Loucy (cell line): Measurements from ENCODE around the gene COMTD1.

Source experiments
- H2AFZ ChIP-seq: fragments of 200-600 bp; sonication (generic); 2 replicates; pipeline ENCODE4 v1.6.0; 2016; ENCODE audit warnings: antibody characterized with exemption, mild to moderate bottlenecking, low read length, moderate library complexity
- H3F3A ChIP-seq: fragments of 200-600 bp; 2 replicates; pipeline ENCODE4 v1.6.0; 2016; ENCODE audit warnings: antibody characterized with exemption, low read depth, mild to moderate bottlenecking
- H3K27me3 ChIP-seq: fragments of 200-600 bp; sonication (generic); 2 replicates; pipeline ENCODE4 v1.6.1; 2014; ENCODE audit warnings: low read length, mild to moderate bottlenecking; ENCODE audit not compliant: insufficient read depth, poor library complexity, severe bottlenecking
- H3K36me3 ChIP-seq: fragments of 200-600 bp; sonication (generic); 2 replicates; pipeline ENCODE4 v1.6.1; 2016; ENCODE audit warnings: low read length; ENCODE audit not compliant: insufficient read depth
- H3K4me1 ChIP-seq: fragments of 200-600 bp; sonication (generic); 2 replicates; pipeline ENCODE4 v1.5.1; 2014; ENCODE audit warnings: low read length, mild to moderate bottlenecking; ENCODE audit not compliant: insufficient read depth, poor library complexity, severe bottlenecking
- H3K4me2 ChIP-seq: fragments of 200-600 bp; sonication (generic); 2 replicates; pipeline ENCODE4 v1.6.0; 2014; ENCODE audit warnings: antibody characterized with exemption, low read length, low read depth, mild to moderate bottlenecking; ENCODE audit not compliant: poor library complexity, severe bottlenecking
- H3K4me3 ChIP-seq: fragments of 200-600 bp; sonication (generic); 2 replicates; pipeline ENCODE4 v1.5.1; 2014; ENCODE audit warnings: low read length, mild to moderate bottlenecking, mixed read lengths; ENCODE audit not compliant: poor library complexity, severe bottlenecking
- H3K79me2 ChIP-seq: fragments of 200-600 bp; sonication (generic); 2 replicates; pipeline ENCODE4 v1.6.1; 2014; ENCODE audit warnings: low read length; ENCODE audit not compliant: insufficient read depth
- H3K9ac ChIP-seq: fragments of 200-600 bp; sonication (generic); 2 replicates; pipeline ENCODE4 v1.6.0; 2014; ENCODE audit warnings: mild to moderate bottlenecking, low read depth, low read length, moderate library complexity; ENCODE audit not compliant: poor library complexity, severe bottlenecking
- H3K9me2 ChIP-seq: fragments of 200-600 bp; sonication (generic); replicated peaks from 2 replicates; pipeline ENCODE4 v1.6.1; 2016; ENCODE audit warnings: low read depth, low read length, mixed read lengths
- H3K9me3 ChIP-seq: fragments of 200-600 bp; sonication (generic); 2 replicates; pipeline ENCODE4 v1.6.1; 2014; ENCODE audit warnings: mild to moderate bottlenecking, antibody characterized with exemption, low read length, low read depth; ENCODE audit not compliant: insufficient read depth
- H4K20me1 ChIP-seq: fragments of 200-600 bp; sonication (generic); 2 replicates; pipeline ENCODE4 v1.6.0; 2014; ENCODE audit warnings: antibody characterized with exemption, low read length, mild to moderate bottlenecking; ENCODE audit not compliant: insufficient read depth, poor library complexity, severe bottlenecking
- CTCF ChIP-seq: fragments of 200-600 bp; sonication (generic); conservative IDR thresholded peaks from 2 replicates; pipeline ENCODE4 v1.5.1; 2014; ENCODE audit warnings: mild to moderate bottlenecking, antibody characterized with exemption, low read length
- EZH2phosphoT487 ChIP-seq: fragments of 200-600 bp; IDR thresholded peaks from 2 replicates; pipeline ENCODE4 v1.6.1; 2018; ENCODE audit warnings: antibody characterized with exemption, mild to moderate bottlenecking, moderate library complexity, borderline replicate concordance

Gene COMTD1

DNA sequence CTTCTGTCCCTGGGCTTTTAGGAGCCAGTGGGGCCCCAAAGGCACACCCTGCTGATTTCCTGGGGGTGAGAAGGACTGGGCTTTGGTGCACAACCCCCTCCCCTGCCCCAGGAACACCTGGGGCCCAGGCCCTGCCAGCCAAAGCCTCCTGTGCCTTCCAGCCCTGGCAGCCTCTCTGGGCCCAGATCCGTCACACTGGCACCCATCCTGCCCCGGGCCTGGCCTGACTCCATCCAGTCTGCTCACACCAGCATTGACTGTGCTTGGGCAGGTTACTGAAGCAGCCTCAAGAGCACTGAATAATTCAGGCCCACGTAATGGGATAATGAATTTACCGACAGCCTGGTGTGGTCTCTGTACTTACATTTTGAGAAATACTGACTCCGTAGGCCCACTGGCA lies 12.0 kb upstream of the COMTD1 start:
- Histone ChIP-seq H3K4me3 (no peak overlapping the region), H3K9ac (no peak overlapping the region), H3K36me3 (no peaks in the 10 kb centered on the region), H3K9me3 (peaks cover 2% of the 10 kb centered on the region; the same call in 1 of the 2 replicates), H3K27me3 (no peaks in the 10 kb centered on the region), H3K79me2 (no peaks in the 10 kb centered on the region), H3F3A (no peaks in the 10 kb centered on the region), H2AFZ (no peak overlapping the region), H3K4me1 (no peaks in the 10 kb centered on the region), H3K9me2 (no peaks in the 10 kb centered on the region), H4K20me1 (no peaks in the 10 kb centered on the region), H3K4me2 (no peak overlapping the region)
- TF ChIP-seq CTCF: no peak
- no peak for TF ChIP-seq EZH2phosphoT487

DNA sequence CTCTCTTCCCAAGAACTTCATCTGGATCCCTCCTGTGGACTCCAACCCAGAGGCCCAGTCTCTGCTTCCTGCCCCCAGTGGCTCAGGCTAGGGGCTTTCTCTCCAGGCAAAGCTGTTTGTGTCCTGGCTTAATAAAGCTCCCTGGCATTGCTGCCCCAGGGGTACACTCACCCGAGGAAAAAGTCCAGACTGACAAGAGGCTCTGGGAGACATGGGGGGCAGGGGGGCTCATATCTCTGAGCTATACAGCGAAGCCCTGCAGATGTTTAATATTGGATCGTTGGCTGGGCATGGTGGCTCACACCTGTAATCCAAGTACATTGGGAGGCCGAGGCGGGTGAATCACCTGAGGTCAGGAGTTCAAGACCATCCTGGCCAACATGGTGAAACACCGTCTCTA lies 10.7 kb upstream of the COMTD1 start:
- TF ChIP-seq CTCF (no peak), EZH2phosphoT487 (no peak)
- H3K27me3 ChIP-seq: no peaks in the 10 kb centered on the region
- H3K36me3 ChIP-seq: no peaks in the 10 kb centered on the region
- no peak overlapping the region for H3K9ac ChIP-seq
- no peaks in the 10 kb centered on the region for H3K9me2 ChIP-seq
- H3K4me3 ChIP-seq: no peak overlapping the region
- no peaks in the 10 kb centered on the region for H3K79me2 ChIP-seq
- no peaks in the 10 kb centered on the region for H3F3A ChIP-seq
- no peaks in the 10 kb centered on the region for H3K9me3 ChIP-seq
- no peaks in the 10 kb centered on the region for H3K4me1 ChIP-seq
- no peak overlapping the region for H2AFZ ChIP-seq
- H3K4me2 ChIP-seq: no peak overlapping the region
- no peaks in the 10 kb centered on the region for H4K20me1 ChIP-seq

GRCh38 chr10:75245354-75246250 lies 9.8 kb upstream of the COMTD1 start:
- no peaks in the 10 kb centered on the region for H3K36me3 ChIP-seq
- H3K4me1 ChIP-seq: no peaks in the 10 kb centered on the region
- TF ChIP-seq EZH2phosphoT487 (no peak), CTCF (no peak)
- no peaks in the 10 kb centered on the region for H3K9me3 ChIP-seq
- no peaks in the 10 kb centered on the region for H3K27me3 ChIP-seq
- no peaks in the 10 kb centered on the region for H3F3A ChIP-seq
- H2AFZ ChIP-seq: no peak overlapping the region
- no peaks in the 10 kb centered on the region for H3K9me2 ChIP-seq
- no peak overlapping the region for H3K9ac ChIP-seq
- no peak overlapping the region for H3K4me2 ChIP-seq
- no peaks in the 10 kb centered on the region for H4K20me1 ChIP-seq
- H3K4me3 ChIP-seq: no peak overlapping the region
- H3K79me2 ChIP-seq: no peaks in the 10 kb centered on the region
